ENCODE data around the gene PPDPF.

- TF ChIP-seq ESRRA (IDR thresholded peaks at IDR 0.05; ENCODE audit: borderline replicate concordance, low read length) = no peak
- no peak for TF ChIP-seq CTCF (IDR thresholded peaks at IDR 0.05)
- no peak for TF ChIP-seq POLR2A (IDR thresholded peaks at IDR 0.05; ENCODE audit: low read length)
- no peak for TF ChIP-seq CBX2 (IDR thresholded peaks at IDR 0.05; ENCODE audit: borderline replicate concordance, low read depth)
- no peak for TF ChIP-seq HEYL (CRISPR knock-in tag; IDR thresholded peaks at IDR 0.05)
- TF ChIP-seq MYC (IDR thresholded peaks at IDR 0.05; ENCODE audit: borderline replicate concordance, low read length) = no peak
Observed at GRCh38 chr20:63567136-63567385, 46.5 kb downstream of the PPDPF start.

Measured in A549 (cell line).